Keratinocyte (primary cell): ENCODE data around the gene PLSCR3.

Experiments
- EZH2 ChIP-seq: IDR thresholded peaks from one replicate; pipeline ENCODE4 v1.6.1; 2012; ENCODE audit warnings: inconsistent platforms, mild to moderate bottlenecking, low read length, moderate library complexity
- TF ChIP-seq, protein P1 (sequence below), 3 experiments: IDR thresholded peaks in 1 of 3; conservative IDR thresholded peaks in 1 of 3; optimal IDR thresholded peaks in 1 of 3; 2 replicates in 2 of 3; 3 replicates in 1 of 3; pipeline versions ENCODE3 to v1.5.1; 2011; ENCODE audit warnings: low read length in 3 of 3, mild to moderate bottlenecking in 3 of 3, moderate library complexity in 2 of 3, control low read depth in 1 of 3, inconsistent platforms in 1 of 3; ENCODE audit not compliant: insufficient read depth in 2 of 3; ENCODE audit errors: extremely low read depth in 1 of 3

GRCh38 chr17:7403977-7404736 is 9.8 kb upstream of the PLSCR3 start, which contains the start of gene TMEM256:
- TF ChIP-seq, protein P1, sequence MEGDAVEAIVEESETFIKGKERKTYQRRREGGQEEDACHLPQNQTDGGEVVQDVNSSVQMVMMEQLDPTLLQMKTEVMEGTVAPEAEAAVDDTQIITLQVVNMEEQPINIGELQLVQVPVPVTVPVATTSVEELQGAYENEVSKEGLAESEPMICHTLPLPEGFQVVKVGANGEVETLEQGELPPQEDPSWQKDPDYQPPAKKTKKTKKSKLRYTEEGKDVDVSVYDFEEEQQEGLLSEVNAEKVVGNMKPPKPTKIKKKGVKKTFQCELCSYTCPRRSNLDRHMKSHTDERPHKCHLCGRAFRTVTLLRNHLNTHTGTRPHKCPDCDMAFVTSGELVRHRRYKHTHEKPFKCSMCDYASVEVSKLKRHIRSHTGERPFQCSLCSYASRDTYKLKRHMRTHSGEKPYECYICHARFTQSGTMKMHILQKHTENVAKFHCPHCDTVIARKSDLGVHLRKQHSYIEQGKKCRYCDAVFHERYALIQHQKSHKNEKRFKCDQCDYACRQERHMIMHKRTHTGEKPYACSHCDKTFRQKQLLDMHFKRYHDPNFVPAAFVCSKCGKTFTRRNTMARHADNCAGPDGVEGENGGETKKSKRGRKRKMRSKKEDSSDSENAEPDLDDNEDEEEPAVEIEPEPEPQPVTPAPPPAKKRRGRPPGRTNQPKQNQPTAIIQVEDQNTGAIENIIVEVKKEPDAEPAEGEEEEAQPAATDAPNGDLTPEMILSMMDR (optimal IDR thresholded peaks at IDR 0.05 in 1 of 3, IDR thresholded peaks at IDR 0.05 in 1 of 3, conservative IDR thresholded peaks at IDR 0.05 in 1 of 3; ENCODE audit: extremely low read depth in 1 of 3, insufficient read depth in 2 of 3, low read length in 3 of 3) = no peak
- TF ChIP-seq EZH2 = no peak
